NOMO-1 treated with dmso at 0.1 percent for 144 hours (cell line): ENCODE measurements around the gene ACVRL1.
A peak's percentile ranks its signal among the peaks of the same experiment; 100 is the strongest.

ENCODE experiments used
- DNase-seq: peaks from one replicate; lab custom pipeline; 2025; ENCODE audit not compliant: unreplicated experiment; lab: John Stamatoyannopoulos, UW

The ACVRL1 gene

DNA sequence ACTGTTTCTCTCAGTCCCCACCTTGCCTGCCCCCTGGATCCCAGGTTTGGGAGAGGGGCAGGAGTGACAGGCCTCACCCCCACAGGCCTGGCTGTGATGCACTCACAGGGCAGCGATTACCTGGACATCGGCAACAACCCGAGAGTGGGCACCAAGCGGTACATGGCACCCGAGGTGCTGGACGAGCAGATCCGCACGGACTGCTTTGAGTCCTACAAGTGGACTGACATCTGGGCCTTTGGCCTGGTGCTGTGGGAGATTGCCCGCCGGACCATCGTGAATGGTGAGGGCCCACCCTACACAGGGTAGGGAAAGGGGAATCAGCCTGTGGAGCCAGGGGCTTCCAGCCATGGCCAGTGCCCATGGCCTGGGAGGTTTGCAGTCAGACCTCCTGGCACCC, 8.6 kb downstream of the ACVRL1 start:
- no peak for DNase-seq

DNA sequence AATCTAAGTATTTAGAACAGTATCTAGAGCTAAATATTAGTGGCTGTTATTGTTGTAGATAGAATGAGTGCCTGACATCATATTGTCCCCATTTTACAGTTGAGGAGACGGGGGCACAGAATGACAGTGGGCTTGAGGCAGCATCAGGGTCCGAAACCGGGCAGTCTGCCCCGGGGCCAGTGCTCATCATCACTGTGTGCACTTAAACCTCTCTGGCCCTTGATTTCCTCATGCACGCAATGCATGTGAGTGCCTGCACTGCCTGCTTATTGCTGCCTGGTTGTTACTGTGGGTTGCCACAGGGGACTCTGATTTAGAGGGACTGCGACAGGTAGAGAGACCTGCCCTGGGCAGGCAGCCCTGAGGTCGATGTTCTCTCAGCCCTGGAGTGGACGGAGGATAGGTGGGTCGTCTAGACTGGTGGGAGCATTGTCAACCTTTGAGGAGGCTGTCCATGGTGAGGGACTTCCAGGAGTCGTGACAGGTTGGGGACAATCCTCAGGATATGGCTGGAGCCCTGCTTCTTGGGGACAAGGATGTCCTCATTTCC, 9.8 kb downstream of the ACVRL1 start:
- DNase-seq: no peak

DNA sequence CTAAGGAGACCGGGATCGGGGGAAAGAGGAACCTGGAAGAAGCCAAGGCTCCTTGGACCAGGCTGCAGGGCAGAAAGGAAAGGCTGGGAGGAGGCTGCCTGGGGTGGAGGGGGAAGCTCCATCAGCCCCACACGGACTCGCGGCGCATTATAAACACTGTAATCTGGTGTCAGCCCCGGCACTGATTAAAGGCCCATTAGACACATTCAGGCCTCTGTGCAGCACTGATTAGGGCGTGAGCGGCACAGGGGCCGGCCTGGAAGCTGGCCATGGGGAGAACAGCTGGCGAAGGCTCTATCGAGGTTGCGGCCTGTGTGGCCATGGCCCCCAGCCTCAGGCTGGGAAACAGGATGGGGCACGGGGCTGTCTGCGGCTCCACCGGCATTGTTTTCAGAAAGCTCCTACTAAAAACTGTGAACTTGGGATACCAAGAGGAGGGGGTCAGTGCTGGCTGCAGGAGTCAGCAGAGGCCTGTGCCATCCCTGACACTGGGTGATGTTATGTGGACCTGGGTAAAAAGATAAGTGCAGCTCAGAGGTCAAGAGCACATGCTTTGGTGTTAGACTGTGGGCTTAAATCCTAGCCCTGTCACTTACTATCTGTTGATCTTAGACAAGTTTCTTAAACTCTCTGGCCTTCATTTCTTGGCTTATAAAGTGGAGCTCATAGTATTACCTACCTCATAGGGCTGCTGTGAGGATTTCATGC, 10.6 kb downstream of the ACVRL1 start:
- DNase-seq: no peak

DNA sequence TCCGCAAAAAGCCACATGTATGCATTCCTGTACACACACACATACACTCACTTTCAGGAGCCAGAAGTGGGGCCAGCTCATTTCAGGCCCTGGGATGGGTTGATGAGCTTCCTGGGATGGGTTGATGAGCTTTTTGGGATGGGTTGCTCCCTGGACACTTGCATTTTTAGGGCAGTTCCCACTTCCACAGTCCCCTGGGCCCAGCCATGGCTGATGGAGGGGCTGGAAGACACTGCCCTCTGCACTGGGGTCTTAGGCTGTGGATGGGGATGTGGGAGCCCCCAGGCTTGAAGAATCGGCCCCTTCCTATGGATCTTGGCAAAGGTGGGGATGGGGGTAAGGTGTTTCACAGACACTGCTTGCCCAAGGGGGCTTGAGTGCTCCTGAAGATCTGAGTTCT, 12.7 kb downstream of the ACVRL1 start:
- DNase-seq: no peak

DNA sequence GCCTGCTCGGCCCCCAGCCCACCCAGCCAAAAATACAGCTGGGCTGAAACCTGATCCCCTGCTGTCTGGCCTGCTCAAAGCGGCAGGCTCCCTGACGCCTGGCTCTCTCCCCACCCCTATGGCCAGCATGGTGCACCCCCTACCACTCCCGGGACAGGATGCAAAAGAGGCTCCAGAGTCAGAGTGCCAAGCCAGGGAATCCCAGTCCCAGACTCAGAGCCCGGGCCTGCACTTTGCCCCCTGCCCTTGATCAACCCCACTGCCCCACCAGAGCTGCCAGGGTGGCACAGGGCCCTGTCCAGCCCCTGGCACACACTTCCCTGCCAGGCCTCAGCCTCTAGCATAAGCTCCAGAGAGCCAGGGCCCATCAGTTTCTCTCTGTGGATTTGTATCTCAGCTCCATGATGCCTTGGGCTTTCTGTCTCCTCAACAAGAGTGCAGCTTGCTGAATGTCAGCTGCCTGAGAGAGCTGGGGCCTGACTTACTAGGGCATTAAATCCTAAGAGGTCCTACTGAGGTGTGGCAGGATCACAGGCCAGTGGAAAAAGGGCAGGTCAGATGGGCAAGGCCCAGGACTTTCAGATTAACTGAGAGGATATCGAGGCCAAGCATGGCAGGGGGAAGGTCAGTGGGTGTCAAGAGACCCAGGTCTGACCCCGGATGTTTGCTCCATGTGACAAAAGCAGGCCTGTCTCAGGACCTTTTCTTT, 13.9 kb downstream of the ACVRL1 start:
- DNase-seq: no peak

DNA sequence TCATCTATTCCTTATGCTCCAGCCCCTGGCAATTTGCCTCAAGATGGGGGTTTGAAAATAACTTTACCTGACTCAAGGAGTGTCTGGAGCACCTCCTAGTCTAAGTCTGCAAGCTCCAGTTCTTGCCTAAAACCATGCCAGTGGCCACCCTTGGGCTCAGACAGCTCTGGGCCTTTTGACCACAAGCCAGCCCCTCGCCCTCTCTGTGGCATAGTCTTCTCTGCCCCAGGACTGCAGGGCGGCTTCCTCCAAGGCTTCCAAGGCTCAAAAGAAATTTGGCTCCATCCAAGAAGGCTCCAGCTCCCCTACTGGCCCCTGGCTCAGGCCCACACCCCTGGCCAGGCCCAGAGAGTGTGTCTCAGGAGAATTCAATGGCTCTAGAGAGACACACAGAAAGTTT, 14.8 kb downstream of the ACVRL1 start:
- no peak for DNase-seq

DNA sequence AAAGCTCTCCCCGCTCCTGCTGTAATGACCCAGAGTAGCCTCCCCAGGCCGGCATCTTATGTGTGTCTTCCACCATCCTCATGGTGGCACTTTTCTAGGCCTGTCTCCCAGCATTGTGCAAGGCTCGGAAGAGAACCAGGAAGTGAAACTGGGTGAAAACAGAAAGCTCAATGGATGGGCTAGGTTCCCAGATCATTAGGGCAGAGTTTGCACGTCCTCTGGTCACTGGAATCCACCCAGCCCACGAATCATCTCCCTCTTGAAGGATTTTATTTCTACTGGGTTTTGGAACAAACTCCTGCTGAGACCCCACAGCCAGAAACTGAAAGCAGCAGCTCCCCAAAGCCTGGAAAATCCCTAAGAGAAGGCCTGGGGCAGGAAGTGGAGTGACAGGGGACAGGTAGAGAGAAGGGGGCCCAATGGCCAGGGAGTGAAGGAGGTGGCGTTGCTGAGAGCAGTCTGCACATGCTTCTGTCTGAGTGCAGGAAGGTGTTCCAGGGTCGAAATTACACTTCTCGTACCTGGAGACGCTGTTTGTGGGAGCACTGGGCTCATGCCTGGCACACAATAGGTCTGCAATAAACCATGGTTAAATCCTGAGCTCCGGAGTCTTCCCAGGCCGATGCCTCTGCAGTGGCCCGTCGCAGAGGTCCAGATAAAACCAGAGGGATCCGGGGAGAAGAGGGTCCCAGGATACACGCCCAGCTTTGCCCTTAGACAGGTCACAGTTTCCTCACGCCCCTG, 15.6 kb downstream of the ACVRL1 start:
- peak; percentile 88 for DNase-seq

DNA sequence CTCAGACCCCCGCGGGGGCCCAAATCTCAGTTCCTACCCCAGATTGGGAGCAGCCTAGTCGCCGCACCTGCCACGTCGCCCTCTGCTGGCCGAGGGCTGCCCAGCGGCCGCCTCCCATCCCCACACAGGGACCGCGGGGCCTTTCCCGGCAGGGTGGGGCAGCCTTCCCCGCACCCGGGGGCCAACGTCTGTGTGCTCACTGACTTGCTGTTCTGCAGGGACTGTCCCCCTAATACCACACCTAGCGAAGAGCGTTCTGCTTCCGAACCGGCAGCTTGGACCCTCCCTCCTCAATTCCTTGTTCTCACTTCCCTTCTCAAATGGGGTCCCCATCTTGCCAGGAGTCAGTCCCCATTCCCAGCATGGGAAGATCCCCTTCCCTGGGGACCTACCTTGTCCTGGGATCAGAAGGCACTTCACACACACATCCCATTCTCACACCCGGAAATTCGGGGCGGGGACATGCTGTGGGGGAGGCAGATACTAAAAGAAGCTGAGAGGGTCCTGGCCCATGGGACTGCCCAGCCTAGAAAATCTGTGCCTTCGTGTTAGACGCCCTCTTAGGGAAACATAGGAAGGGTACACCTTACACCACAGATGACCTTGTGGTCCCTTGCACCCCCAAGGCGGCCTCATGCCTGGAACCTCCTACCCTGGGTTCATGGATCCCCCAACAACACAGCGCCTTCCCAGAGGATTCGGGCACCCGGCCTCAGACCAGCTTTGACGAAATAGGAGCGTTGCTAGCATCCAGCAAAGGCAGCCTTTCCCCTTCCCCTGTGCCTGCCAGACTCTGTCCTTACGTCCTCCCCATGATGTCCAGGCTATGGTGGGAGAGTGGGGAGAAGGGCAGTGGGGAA, 16.4 kb downstream of the ACVRL1 start:
- no peak for DNase-seq

DNA sequence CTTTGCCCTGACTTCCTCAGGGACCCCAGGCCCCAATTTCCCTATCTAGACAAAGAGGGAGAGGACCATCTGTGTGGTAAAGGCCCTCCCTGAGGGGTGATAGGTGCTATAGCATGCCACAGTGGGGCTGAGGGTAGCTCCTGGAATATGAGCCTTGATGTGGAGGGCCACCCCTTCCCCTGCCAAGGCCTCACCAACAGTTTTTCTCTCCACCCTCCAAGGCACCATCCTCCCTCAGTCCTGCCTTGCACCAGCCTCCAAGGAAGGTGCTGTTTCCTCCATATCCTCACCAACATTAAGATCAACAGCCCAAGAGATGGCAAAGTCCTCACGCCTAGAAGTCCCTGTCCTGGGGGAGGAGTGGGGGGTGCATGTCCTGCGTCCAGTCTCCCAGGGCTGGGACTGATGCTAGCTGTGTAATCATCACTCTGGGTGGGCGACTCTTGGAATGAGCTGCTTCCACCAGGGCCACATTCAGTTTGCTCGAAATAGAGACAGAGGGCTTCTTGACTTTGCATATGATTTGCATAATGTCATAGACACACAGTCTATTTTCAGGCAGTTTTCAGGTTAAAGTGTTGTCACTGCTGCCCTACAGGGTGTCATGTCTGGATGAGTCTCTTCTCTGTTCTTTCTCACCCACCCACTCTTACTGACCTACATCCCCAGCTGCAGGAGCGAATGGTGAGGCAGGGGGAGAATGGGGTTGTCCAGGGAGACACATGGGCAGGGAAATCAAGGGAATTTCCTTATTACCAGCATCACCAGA, 17.4 kb downstream of the ACVRL1 start:
- no peak for DNase-seq

DNA sequence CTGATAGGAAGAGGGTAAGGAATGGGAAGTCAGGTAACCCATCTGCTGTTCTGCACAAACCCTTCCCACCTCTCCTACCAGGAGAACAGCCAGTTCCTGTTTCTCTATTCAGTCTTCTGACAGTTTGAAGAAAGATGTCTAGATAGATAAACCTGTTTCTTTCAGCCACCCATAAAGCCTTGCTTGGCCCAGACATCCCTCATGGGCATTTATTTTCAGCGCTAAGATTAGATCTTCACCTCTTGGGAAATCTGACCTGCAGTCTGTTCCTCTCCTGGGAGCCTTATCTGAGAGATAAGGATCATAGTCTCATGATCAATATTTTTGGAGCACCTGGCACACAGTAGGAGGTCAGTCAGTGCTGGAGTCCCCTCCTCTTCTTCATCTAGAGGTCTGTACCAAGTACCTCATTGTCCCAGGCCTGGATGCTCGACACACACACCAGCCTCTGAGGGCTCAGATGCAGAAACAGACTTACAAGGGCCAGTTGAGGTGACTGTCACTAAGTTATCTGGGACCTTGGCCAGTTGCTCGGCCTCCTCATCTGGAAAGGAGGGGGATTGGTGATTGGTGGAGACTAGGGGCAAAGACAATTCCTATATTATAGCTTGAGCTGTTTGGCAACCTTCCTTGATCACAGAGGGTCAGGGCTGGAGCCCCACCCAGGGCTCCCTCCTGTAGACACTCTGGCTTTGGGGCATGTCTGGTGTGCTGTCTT, 18.2 kb downstream of the ACVRL1 start:
- DNase-seq: no peak

DNA sequence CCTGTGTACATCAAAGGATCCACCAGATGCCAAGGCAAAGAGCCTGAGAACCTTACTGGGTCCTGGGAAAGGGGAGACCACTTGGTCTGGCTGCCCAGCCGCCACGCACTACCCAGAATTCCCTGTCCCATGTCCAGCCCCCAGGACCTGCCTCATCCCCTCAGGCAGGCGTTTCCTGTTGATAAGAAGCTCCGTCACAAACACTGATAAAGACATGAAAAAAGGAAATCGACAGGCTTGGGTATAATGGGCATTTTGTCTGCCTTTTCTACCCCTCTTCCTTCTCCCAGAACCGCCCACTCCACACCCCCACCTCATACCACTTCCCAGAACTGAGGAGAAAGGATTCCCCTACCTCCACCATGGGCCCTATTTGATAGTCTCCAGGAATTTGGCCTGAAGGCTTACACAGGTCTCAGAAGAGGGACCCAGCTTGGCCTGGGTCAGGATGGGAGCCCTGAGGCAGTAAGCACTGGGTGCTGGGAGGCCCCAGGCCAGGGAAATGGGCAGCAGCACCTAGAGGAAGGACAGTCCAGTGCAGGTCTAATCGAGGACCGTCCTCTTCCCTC, 18.8 kb downstream of the ACVRL1 start:
- DNase-seq: no peak

DNA sequence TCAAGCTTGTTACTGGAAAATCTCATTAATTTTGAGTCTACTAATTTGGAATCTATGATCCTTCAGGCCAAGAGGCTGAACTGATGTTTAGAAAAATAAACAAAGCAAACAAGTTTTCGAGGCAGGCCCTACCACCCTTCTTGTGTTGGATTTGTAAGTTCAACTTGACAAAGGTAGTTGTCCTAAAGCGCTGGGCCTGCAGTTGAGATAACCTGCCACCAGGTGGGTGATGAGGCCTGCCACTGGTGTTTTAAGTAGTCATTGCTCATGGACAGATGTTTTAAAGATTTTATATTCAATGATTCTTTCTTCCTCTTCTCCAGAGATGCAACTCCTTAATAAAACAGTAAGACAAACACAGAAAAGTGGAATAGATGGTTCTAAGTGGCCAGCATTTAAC, 19.4 kb downstream of the ACVRL1 start:
- no peak for DNase-seq

DNA sequence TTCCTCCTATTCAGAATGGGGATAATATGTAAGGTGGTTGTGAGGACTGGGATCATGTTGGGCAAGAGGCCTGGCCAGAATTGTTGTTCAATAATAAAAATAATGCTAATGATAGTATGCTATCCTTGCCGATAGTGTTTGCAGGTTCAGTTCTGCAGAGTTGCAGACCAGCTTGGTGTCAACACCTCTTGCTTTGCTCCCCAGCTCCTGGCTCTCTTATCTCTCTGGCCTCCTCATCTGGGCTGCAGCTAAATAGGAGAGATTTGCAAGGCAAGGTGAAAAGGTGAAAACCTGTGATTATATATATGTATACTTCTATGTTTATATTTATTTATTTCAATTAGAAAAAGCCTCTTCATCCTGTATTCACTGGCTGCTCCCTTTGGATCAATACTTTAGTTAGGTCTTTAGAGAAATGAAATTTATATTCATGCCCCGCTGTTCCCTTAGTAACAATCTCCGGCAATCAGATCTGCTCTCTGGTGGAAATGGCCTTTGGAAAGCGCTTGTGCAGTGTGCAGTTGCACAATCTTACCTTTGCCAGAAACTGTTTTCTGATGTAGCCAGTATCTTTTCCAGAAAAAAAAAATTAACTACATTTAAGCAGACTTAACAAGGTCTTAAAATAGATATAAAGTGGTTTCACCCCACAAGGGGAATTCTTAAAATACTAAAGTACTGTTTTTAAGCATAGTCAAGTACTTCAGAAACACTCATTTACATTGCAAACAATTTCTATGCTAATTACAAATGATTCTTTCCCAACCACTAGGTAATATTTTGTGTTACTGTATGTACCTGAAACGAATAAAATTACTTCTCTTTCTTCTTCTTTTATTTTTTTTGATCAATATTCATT, 25.1 kb downstream of the ACVRL1 start:
- DNase-seq: no peak

DNA sequence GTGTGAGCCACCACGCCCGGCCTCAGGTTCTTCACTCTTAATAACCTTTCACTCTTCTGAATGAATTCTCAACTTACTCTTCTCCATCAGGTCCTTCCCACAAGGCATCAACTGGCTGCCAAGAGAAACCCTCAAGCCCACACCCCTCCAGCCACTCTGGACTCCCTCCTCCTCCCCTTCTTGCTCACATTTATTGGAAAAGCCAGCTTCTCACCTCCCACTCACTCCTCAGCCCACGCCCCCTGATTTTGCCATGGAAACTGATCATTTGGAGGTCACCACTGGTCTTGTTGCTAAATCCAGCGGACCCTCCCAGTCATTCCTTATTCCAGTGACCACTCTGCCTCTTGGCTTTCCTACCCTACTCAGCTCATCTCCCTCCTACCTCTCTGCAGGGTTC, 26.8 kb downstream of the ACVRL1 start:
- DNase-seq: no peak

DNA sequence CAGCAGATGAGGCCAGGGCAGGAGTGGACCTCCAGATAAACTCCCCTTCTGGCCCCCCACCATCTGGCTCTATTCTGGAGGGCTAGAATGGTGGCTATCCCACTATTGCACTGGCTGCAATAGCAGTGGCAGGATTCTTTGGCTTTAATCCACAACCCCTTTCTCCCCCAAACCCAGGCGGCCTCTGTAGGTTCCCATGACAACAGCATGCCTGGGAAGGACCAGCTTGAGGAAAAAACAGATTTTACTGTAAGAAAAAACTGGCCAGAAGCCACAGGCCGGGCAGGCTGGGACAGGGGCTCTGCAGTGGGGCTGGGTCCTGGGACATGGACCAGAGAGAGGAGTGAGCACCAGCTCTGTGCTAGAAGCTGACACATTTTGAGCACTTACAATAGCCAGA, 30.6 kb downstream of the ACVRL1 start:
- DNase-seq: no peak

DNA sequence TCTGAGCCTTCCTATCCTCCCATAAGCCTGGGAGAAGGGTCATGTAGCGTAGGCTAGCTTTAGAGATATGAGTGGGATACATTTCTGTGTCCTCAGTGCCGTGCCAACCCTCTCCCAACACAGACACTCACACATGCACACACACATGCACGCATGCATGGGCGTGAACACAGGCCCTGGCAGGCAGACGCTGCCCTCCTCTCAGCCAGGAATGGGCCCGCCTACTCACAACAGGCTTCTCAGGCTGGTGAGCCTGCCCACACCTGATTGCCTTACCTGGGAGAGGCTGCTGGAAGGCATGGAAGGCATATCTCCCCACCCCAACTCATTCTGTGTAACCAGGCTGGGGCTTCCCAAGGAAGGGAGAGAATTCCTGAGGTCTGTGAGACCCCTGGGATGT, 31.4 kb downstream of the ACVRL1 start:
- no peak for DNase-seq

DNA sequence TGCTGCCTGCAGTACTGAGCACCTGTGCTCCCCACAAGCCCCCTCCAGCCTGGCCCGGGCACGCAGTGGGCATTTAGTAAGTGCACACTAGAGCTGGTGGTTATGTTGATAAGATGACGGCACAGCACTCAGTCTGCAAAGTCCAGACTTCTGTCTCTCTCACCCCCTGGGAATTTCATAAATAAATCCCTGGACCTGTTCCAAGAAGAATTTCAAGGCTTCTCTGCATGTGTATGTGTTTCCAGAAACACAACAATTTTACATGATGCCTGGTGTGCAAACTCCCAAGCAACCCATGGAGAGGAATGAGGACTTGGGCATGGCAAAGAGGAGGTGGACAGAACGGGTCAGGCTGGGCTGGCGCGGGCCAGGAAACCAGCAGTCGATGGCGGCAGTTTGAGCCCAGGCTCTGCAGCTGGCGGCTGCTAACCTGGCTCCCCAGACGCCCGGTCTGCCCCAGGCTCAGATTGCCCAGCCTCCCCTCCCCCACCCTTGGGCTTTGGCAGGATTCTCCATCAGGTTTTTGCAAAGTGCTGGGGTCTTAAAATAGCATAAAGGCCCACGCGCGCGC, 33.8 kb downstream of the ACVRL1 start:
- no peak for DNase-seq

DNA sequence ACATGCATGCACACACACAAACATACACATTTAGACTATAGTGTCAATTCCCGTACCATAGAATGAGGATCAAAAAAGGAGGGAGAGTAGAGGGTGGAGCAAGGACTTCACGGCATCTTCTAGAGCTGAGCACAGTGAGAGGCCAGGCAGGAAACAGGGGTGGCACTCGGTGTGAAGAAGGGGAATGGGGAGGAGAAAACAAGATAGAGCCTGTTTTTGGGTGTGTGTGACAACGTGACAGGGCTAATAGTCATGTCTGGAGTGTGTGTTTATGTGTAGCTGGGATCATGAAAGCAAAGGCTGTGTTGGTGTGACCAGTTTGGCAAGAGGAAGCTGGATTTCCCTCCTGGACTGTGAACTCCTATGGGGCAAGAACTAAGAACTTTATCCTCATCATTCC, 34.3 kb downstream of the ACVRL1 start:
- DNase-seq: no peak
